CD4-positive, alpha-beta T cell treated with Interleukin-17A for 4 hours (primary cell): ENCODE results near the gene TOMM22.

ENCODE experiments used
- DNase-seq: peaks from one replicate; pipeline ENCODE4 v3.0.0-alpha.2; 2020; ENCODE audit warnings: mixed read lengths

Gene TOMM22

GRCh38 chr22:38715852-38716251, 34.1 kb downstream of the TOMM22 start:
- DNase-seq, result no peak

GRCh38 chr22:38716271-38716670, 34.5 kb downstream of the TOMM22 start:
- DNase-seq, result no peak

- DNase-seq, result no peak
These were observed 35.1 kb downstream of the TOMM22 start for GRCh38 chr22:38716826-38717225.

- DNase-seq, result no peak
These were observed 35.5 kb downstream of the TOMM22 start for GRCh38 chr22:38717244-38717643.

- no peak for DNase-seq
These were observed 36.7 kb downstream of the TOMM22 start for GRCh38 chr22:38718414-38718813.

GRCh38 chr22:38719196-38719595, 37.4 kb downstream of the TOMM22 start:
- DNase-seq, result no peak

- DNase-seq, result no peak
These were observed 38.6 kb downstream of the TOMM22 start for GRCh38 chr22:38720350-38720749.

GRCh38 chr22:38721551-38721950, 39.8 kb downstream of the TOMM22 start:
- no peak for DNase-seq

- no peak for DNase-seq
These were observed 42.4 kb downstream of the TOMM22 start for GRCh38 chr22:38724176-38724575.

- DNase-seq, result peak; percentile 54
These were observed 43.3 kb downstream of the TOMM22 start for GRCh38 chr22:38724926-38725571.

GRCh38 chr22:38725900-38726655, 44.3 kb downstream of the TOMM22 start:
- DNase-seq, result no peak

GRCh38 chr22:38727123-38727522, 45.4 kb downstream of the TOMM22 start:
- no peak for DNase-seq

- DNase-seq, result no peak
These were observed 46.0 kb downstream of the TOMM22 start for GRCh38 chr22:38727530-38728451.

- DNase-seq, result no peak
These were observed 47.4 kb downstream of the TOMM22 start for GRCh38 chr22:38728871-38729796.

- no peak for DNase-seq
These were observed 48.2 kb downstream of the TOMM22 start for GRCh38 chr22:38729946-38730345.

- DNase-seq, result no peak
These were observed 48.7 kb downstream of the TOMM22 start for GRCh38 chr22:38730411-38730871.

- no peak for DNase-seq
These were observed 50.0 kb downstream of the TOMM22 start for GRCh38 chr22:38731703-38732161.

- no peak for DNase-seq
These were observed 50.6 kb downstream of the TOMM22 start for GRCh38 chr22:38732251-38732815.

- DNase-seq, result peak; percentile 73
These were observed 51.6 kb downstream of the TOMM22 start for GRCh38 chr22:38733329-38733723.

GRCh38 chr22:38733724-38734381, 52.1 kb downstream of the TOMM22 start:
- no peak for DNase-seq
